LNCAP (cell line): Measurements from ENCODE around the gene AOAH.

ENCODE experiments used
- CTCF ChIP-seq: fragments of 450-650 bp; IDR thresholded peaks from 2 replicates; pipeline ENCODE4 v1.5.1; 2017; ENCODE audit warnings: mild to moderate bottlenecking

The AOAH gene

GRCh38 chr7:36629351-36629750, 94.9 kb downstream of the AOAH start:
- TF ChIP-seq CTCF: no peak

GRCh38 chr7:36627836-36628235, 96.5 kb downstream of the AOAH start:
- TF ChIP-seq CTCF: no peak

GRCh38 chr7:36626111-36626510, 98.2 kb downstream of the AOAH start:
- no peak for TF ChIP-seq CTCF

GRCh38 chr7:36625247-36625646, 99.0 kb downstream of the AOAH start:
- TF ChIP-seq CTCF: no peak

- no peak for TF ChIP-seq CTCF
These were observed 101.0 kb downstream of the AOAH start for GRCh38 chr7:36623247-36623646.

- no peak for TF ChIP-seq CTCF
These were observed 102.9 kb downstream of the AOAH start for GRCh38 chr7:36621396-36621795.

- TF ChIP-seq CTCF: no peak
These were observed 104.1 kb downstream of the AOAH start for GRCh38 chr7:36620166-36620708.

- TF ChIP-seq CTCF: no peak
These were observed 106.9 kb downstream of the AOAH start for GRCh38 chr7:36617408-36617807.
